ENCODE results near the gene CIB4.

GRCh38 chr2:26616706-26617587 is 24.2 kb downstream of the CIB4 start:
- no peak for TF ChIP-seq CTCF (conservative IDR thresholded peaks at IDR 0.05; ENCODE audit: low read depth, low read length)
- TF ChIP-seq BHLHE40 (IDR thresholded peaks at IDR 0.05; ENCODE audit: low read depth, low read length): no peak
- TF ChIP-seq RFX5 (IDR thresholded peaks at IDR 0.05; ENCODE audit: low read depth, low read length): no peak
- no peak for TF ChIP-seq POLR2A (IDR thresholded peaks at IDR 0.05; ENCODE audit: low read depth, low read length)
- TF ChIP-seq MAFK (IDR thresholded peaks at IDR 0.05; ENCODE audit: low read depth, low read length): no peak
- no peak for TF ChIP-seq RAD21 (IDR thresholded peaks at IDR 0.05; ENCODE audit: low read length)
- TF ChIP-seq MXI1 (IDR thresholded peaks at IDR 0.05; ENCODE audit: borderline replicate concordance, low read depth, low read length): no peak
- TF ChIP-seq CEBPB (IDR thresholded peaks at IDR 0.05; ENCODE audit: low read depth, low read length): no peak
- TF ChIP-seq FOS (IDR thresholded peaks at IDR 0.05; ENCODE audit: low read depth, low read length): no peak
- TF ChIP-seq, protein P1, sequence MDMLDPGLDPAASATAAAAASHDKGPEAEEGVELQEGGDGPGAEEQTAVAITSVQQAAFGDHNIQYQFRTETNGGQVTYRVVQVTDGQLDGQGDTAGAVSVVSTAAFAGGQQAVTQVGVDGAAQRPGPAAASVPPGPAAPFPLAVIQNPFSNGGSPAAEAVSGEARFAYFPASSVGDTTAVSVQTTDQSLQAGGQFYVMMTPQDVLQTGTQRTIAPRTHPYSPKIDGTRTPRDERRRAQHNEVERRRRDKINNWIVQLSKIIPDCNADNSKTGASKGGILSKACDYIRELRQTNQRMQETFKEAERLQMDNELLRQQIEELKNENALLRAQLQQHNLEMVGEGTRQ (IDR thresholded peaks at IDR 0.05; ENCODE audit: low read depth, low read length): no peak
- TF ChIP-seq RCOR1 (IDR thresholded peaks at IDR 0.05; ENCODE audit: insufficient replicate concordance, low read length): no peak
- no peak for TF ChIP-seq SMC3 (IDR thresholded peaks at IDR 0.05; ENCODE audit: low read depth, low read length)

Measured in IMR-90 (cell line).